Eye (tissue), 1 donor: ENCODE results near the gene AKR1A1.
A peak's percentile ranks its signal among the peaks of the same experiment; 100 is the strongest.
"Not testable (repeated sequence)": the region's sequence is repeated elsewhere in the genome, so short reads cannot be mapped to it uniquely, and the experiment has no call there.

Source experiments
- DNase-seq: peaks from one replicate; pipeline ENCODE4 v3.0.0-alpha.2; 2015

AKR1A1 gene

GRCh38 chr1:45523975-45524374, 26.7 kb upstream of the AKR1A1 start:
- DNase-seq, result not testable (repeated sequence)

GRCh38 chr1:45526135-45526644, 24.4 kb upstream of the AKR1A1 start:
- DNase-seq, result no peak

- no peak for DNase-seq
Measured at GRCh38 chr1:45530632-45531135, 19.9 kb upstream of the AKR1A1 start.

GRCh38 chr1:45531873-45532272, 18.8 kb upstream of the AKR1A1 start:
- DNase-seq, result no peak

- no peak for DNase-seq
Measured at GRCh38 chr1:45535988-45536766, 14.4 kb upstream of the AKR1A1 start.

- DNase-seq, result peak; percentile 18
Measured at GRCh38 chr1:45536886-45537285, 13.7 kb upstream of the AKR1A1 start.

- no peak for DNase-seq
Measured at GRCh38 chr1:45541193-45541592, 9.4 kb upstream of the AKR1A1 start.

GRCh38 chr1:45542591-45542990, 8.0 kb upstream of the AKR1A1 start:
- DNase-seq, result no peak

- peak; percentile 24 for DNase-seq
Measured at GRCh38 chr1:45543581-45544417, 6.8 kb upstream of the AKR1A1 start.

- DNase-seq, result no peak
Measured at GRCh38 chr1:45544530-45544929, 6.1 kb upstream of the AKR1A1 start.

GRCh38 chr1:45545019-45545493, 5.6 kb upstream of the AKR1A1 start:
- no peak for DNase-seq

- DNase-seq, result no peak
Measured at GRCh38 chr1:45545553-45546310, 4.9 kb upstream of the AKR1A1 start.

- no peak for DNase-seq
Measured at GRCh38 chr1:45551684-45552083, 1.1 kb downstream of the AKR1A1 start.

- DNase-seq, result no peak
Measured at GRCh38 chr1:45552331-45552730, 1.7 kb downstream of the AKR1A1 start.

- DNase-seq, result no peak
Measured at GRCh38 chr1:45554198-45554597, 3.6 kb downstream of the AKR1A1 start.

- no peak for DNase-seq
Measured at GRCh38 chr1:45557422-45557944, 6.9 kb downstream of the AKR1A1 start.

- no peak for DNase-seq
Measured at GRCh38 chr1:45563843-45564242, 13.2 kb downstream of the AKR1A1 start.

GRCh38 chr1:45566722-45567121, 16.1 kb downstream of the AKR1A1 start:
- DNase-seq, result no peak

GRCh38 chr1:45567911-45568310, 17.3 kb downstream of the AKR1A1 start:
- DNase-seq, result no peak

GRCh38 chr1:45568421-45568820, 17.8 kb downstream of the AKR1A1 start:
- DNase-seq, result no peak

- DNase-seq, result no peak
Measured at GRCh38 chr1:45569571-45569961, 18.9 kb downstream of the AKR1A1 start.

- DNase-seq, result peak; percentile 89
Measured at GRCh38 chr1:45569962-45570581, 19.4 kb downstream of the AKR1A1 start.
